SK-N-SH (cell line): ENCODE data around the gene TNFRSF4. TPM values are rescaled to one million over a fixed set of nuclear protein-coding genes. Genes with fewer than 3 reads are reported as not detected.

Experiments used
- CTCF ChIA-PET: fragments of 300-600, 350-600 bp; formaldehyde crosslinking; extraction: SDS; loops from one replicate; lab custom pipeline; 2021; lab: Yijun Ruan, JAX
- POLR2A ChIA-PET: fragments of 350-600 bp; sonication (Branson Sonifier 250); formaldehyde crosslinking; extraction: SDS; loops from one replicate; lab custom pipeline; 2020; ENCODE audit warnings: antibody characterized with exemption, inconsistent platforms; lab: Yijun Ruan, JAX
- DNase-seq: peaks from one replicate; pipeline ENCODE4 v3.0.0; 2012
- H2AFZ ChIP-seq: fragments of 200-600 bp; sonication (generic); 2 replicates; pipeline ENCODE4 v1.8.1; 2016; ENCODE audit warnings: antibody characterized with exemption, mild to moderate bottlenecking, low read depth
- H3F3A ChIP-seq: fragments of 200-600 bp; sonication (generic); replicated peaks from 2 replicates; pipeline ENCODE3; 2016; ENCODE audit warnings: antibody characterized with exemption, mild to moderate bottlenecking; ENCODE audit not compliant: insufficient read depth
- H3K27ac ChIP-seq, 2 experiments: fragments of 200-500 bp in 1 of 2; fragments of 200-600 bp in 1 of 2; sonication (Bioruptor generic) in 1 of 2; sonication (generic), shearing (Covaris generic) in 1 of 2; 2 replicates each; pipeline versions ENCODE4 v1.5.1 to v1.6.1; 2014 to 2016; ENCODE audit warnings: low read depth in 2 of 2, inconsistent platforms in 1 of 2, low read length in 1 of 2, mild to moderate bottlenecking in 1 of 2, mixed read lengths in 1 of 2
- H3K27me3 ChIP-seq: fragments of 200-600 bp; sonication (generic), shearing (Covaris generic); 2 replicates; pipeline ENCODE4 v1.6.1; 2016; ENCODE audit warnings: mixed run types; ENCODE audit not compliant: insufficient read depth
- H3K36me3 ChIP-seq, 2 experiments: fragments of 200-500 bp in 1 of 2; fragments of 200-600 bp in 1 of 2; sonication (Bioruptor generic) in 1 of 2; sonication (generic) in 1 of 2; replicated peaks in 1 of 2; 2 replicates each; pipeline versions ENCODE3 to v1.5.1; 2014 to 2016; ENCODE audit warnings: low read length in 1 of 2, mild to moderate bottlenecking in 1 of 2; ENCODE audit not compliant: insufficient read depth in 2 of 2, control insufficient read depth in 1 of 2
- H3K4me1 ChIP-seq, 2 experiments: fragments of 200-500 bp in 1 of 2; fragments of 200-600 bp in 1 of 2; sonication (Bioruptor generic) in 1 of 2; sonication (generic), shearing (Covaris generic) in 1 of 2; 2 replicates each; pipeline versions ENCODE4 v1.5.1 to v1.6.1; 2014 to 2016; ENCODE audit warnings: low read depth in 1 of 2, low read length in 1 of 2, mixed run types in 1 of 2; ENCODE audit not compliant: insufficient read depth in 2 of 2, control insufficient read depth in 1 of 2
- H3K4me2 ChIP-seq: fragments of 200-600 bp; sonication (generic), shearing (Covaris generic); 2 replicates; pipeline ENCODE4 v1.6.1; 2017; ENCODE audit warnings: mixed run types
- H3K4me3 ChIP-seq, 2 experiments: fragments of 200-500 bp in 1 of 2; fragments of 200-600 bp in 1 of 2; sonication (Bioruptor generic) in 1 of 2; sonication (generic), shearing (Covaris generic) in 1 of 2; 2 replicates each; pipeline versions ENCODE4 v1.5.1 to v1.8.1; 2014 to 2016; ENCODE audit warnings: low read depth in 2 of 2, inconsistent platforms in 1 of 2, low read length in 1 of 2, mild to moderate bottlenecking in 1 of 2, mixed read lengths in 1 of 2, moderate library complexity in 1 of 2
- H3K79me2 ChIP-seq: fragments of 200-600 bp; sonication (generic); 2 replicates; pipeline ENCODE4 v1.8.1; 2017; ENCODE audit warnings: mild to moderate bottlenecking; ENCODE audit not compliant: insufficient read depth
- H3K9ac ChIP-seq: fragments of 200-600 bp; sonication (generic); 2 replicates; pipeline ENCODE4 v1.6.1; 2017; ENCODE audit warnings: mixed run types
- H3K9me2 ChIP-seq: fragments of 200-600 bp; sonication (generic); 2 replicates; pipeline ENCODE4 v1.6.1; 2017; ENCODE audit warnings: mixed run types
- H3K9me3 ChIP-seq: fragments of 200-600 bp; sonication (generic); 2 replicates; pipeline ENCODE4 v1.6.1; 2017; ENCODE audit warnings: mixed run types, mild to moderate bottlenecking, moderate library complexity
- H4K20me1 ChIP-seq: fragments of 200-600 bp; sonication (generic); 2 replicates; pipeline ENCODE4 v1.6.1; 2017; ENCODE audit warnings: mild to moderate bottlenecking, mixed run types; ENCODE audit not compliant: insufficient read depth
- FOSL2 ChIP-seq: IDR thresholded peaks from 2 replicates; pipeline ENCODE4 v1.4.0; 2012; ENCODE audit warnings: low read depth, mild to moderate bottlenecking, moderate library complexity, borderline replicate concordance
- GABPA ChIP-seq: IDR thresholded peaks from 2 replicates; pipeline ENCODE4 v1.4.0; 2012; ENCODE audit warnings: low read depth, mild to moderate bottlenecking
- JUND ChIP-seq: IDR thresholded peaks from 2 replicates; pipeline ENCODE4 v1.4.0; 2012
- MAX ChIP-seq: IDR thresholded peaks from 2 replicates; pipeline ENCODE4 v1.4.0; 2012; ENCODE audit warnings: low read depth
- NFIC ChIP-seq: IDR thresholded peaks from 2 replicates; pipeline ENCODE4 v1.4.0; 2012; ENCODE audit warnings: borderline replicate concordance
- NRF1 ChIP-seq: IDR thresholded peaks from 2 replicates; pipeline ENCODE4 v1.6.1; 2012; ENCODE audit warnings: low read depth, mild to moderate bottlenecking, low read length
- PBX3 ChIP-seq: IDR thresholded peaks from 2 replicates; pipeline ENCODE4; 2012
- RAD21 ChIP-seq: IDR thresholded peaks from 2 replicates; pipeline ENCODE4 v1.6.1; 2012; ENCODE audit warnings: mild to moderate bottlenecking, low read length
- RXRA ChIP-seq: IDR thresholded peaks from 2 replicates; pipeline ENCODE4 v1.4.0; 2012; ENCODE audit warnings: low read depth, mild to moderate bottlenecking, borderline replicate concordance
- TCF12 ChIP-seq: IDR thresholded peaks from 2 replicates; pipeline ENCODE4 v1.4.0; 2012
- WGBS: methylation state at CpG from one replicate; pipeline ENCODE4 v1.1.6; 2017; ENCODE audit warnings: low lambda C conversion rate; 5-methylcytosine and 5-hydroxymethylcytosine counted together
- polyA plus RNA-seq, 3 experiments: library from polyadenylated mRNA; depleted of rRNA; stranded (reverse); fragments of >200 nt; gene quantifications; 2 replicates each; pipeline ENCODE4 v1.2.3, GENCODE V29; 2012
- TF ChIP-seq, protein P1 (sequence below): fragments of 200-600 bp; sonication (generic); IDR thresholded peaks from 2 replicates; pipeline ENCODE4 v1.6.1; 2017; ENCODE audit warnings: antibody characterized with exemption, mild to moderate bottlenecking, moderate library complexity

The TNFRSF4 gene
- polyA plus RNA-seq, 1 of the 3 experiments (the other 2 are of a cell fraction), result not detected

DNA sequence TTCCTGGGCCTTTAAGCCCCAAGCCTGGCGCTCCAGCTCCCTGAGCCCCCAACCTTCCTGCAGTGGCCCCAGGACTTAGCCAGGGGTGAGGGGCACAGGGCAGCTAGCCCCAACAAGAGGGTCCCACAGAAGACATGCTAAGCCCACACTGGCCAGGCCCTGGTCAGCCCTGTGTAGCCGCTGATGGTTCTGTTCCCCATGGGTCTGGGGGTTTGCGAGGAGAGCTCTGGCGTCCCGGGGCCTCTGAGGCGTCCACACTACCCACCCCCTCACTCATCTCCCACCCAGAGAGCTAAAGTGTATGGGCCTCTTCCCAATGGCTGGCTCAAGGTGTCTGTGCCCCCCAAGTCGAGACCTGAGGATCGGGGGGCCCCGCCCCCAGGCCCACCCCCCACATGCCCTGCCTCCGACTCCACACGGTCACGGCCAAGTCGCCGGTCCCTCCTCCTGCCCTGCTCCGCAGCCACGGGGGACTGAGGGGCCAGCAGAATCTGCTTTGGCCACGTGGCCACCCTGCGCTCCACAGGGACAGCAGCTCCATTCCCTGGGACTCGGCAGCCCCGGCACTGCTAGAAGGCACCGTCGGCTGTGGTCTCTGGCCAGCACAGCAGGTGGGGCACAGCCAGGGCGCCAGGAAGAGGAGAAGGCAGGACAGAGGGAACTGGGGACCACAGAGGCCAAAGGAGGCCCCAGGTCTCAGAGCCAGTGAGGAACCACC, 15.4 kb downstream of the TNFRSF4 start:
- peak; percentile 46 for DNase-seq

DNA sequence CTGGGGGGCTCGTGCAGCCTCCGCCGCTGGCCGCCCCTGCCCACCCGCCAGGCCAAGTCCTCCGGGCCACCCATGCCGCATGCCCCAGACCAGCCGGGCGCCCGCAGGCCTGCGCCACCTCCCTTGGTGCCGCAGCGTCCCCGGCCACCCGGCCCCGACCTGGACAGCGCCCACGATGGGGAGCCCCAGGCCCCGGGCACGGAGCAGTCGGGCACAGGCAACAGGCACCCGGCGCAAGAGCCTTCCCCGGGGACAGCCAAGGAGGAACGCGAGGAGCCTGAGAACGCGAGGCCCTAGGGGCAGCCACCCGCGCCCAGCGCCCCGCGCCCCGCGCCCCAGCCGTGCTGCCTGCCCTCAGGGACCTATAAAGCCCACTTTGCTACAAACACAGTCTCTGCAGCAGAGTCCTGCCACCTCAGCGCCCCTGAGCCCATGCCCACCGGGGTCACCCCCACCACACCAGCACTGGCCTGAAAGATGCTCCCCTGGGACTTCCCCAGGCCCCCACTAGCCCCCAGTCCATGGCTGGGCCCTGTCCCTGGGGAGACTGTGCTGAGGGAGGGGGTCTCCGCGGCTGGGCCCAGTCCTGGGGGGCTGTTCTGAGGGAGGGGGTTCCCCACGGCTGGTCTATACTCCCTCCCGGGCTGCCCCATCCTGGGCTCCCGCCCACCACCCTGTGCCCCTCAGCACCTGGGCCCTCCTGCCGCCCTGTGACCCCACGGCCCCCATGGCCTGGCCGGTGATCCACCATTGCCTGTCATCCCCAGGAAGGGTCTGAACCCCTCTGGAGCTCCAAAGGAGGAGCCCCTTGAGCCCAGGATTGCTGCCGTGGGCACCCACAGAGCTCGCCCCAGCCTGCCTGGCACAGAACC, 16.2 kb downstream of the TNFRSF4 start:
- no peak overlapping the region for H3K9ac ChIP-seq
- no peaks in the 10 kb centered on the region for H3K27me3 ChIP-seq
- ChIA-PET CTCF (interaction anchor here (2.2 kb wide), 1 partner anchor 75 kb away, joined by 5 read pairs; no protein-coding TSS in a partner anchor), POLR2A (no interaction called here)
- H3F3A ChIP-seq, result no peaks in the 10 kb centered on the region
- H3K4me1 ChIP-seq, result no peaks in the 10 kb centered on the region
- peak; percentile 39 for DNase-seq
- TF ChIP-seq RXRA, result no peak
- TF ChIP-seq NFIC, result no peak
- no peak for TF ChIP-seq TCF12
- TF ChIP-seq, protein P1, sequence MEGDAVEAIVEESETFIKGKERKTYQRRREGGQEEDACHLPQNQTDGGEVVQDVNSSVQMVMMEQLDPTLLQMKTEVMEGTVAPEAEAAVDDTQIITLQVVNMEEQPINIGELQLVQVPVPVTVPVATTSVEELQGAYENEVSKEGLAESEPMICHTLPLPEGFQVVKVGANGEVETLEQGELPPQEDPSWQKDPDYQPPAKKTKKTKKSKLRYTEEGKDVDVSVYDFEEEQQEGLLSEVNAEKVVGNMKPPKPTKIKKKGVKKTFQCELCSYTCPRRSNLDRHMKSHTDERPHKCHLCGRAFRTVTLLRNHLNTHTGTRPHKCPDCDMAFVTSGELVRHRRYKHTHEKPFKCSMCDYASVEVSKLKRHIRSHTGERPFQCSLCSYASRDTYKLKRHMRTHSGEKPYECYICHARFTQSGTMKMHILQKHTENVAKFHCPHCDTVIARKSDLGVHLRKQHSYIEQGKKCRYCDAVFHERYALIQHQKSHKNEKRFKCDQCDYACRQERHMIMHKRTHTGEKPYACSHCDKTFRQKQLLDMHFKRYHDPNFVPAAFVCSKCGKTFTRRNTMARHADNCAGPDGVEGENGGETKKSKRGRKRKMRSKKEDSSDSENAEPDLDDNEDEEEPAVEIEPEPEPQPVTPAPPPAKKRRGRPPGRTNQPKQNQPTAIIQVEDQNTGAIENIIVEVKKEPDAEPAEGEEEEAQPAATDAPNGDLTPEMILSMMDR, result no peak
- H2AFZ ChIP-seq, result no peak overlapping the region
- no peak overlapping the region for H3K4me3 ChIP-seq
- H3K27ac ChIP-seq, result no peak overlapping the region
- H3K79me2 ChIP-seq, result no peaks in the 10 kb centered on the region
- H3K4me2 ChIP-seq, result no peak overlapping the region
- H3K9me3 ChIP-seq, result no peaks in the 10 kb centered on the region
- no peaks in the 10 kb centered on the region for H3K36me3 ChIP-seq
- H3K9me2 ChIP-seq, result no peaks in the 10 kb centered on the region
- 40% methylated on average over 6 of the region's 48 CpGs for WGBS
- H4K20me1 ChIP-seq, result no peaks in the 10 kb centered on the region

More for the DNA sequence above, 15.4 kb downstream of the TNFRSF4 start:
- no peaks in the 10 kb centered on the region for H3K9me2 ChIP-seq
- H3K4me2 ChIP-seq, result no peak overlapping the region
- no peak overlapping the region for H2AFZ ChIP-seq
- H3K4me3 ChIP-seq, result no peak overlapping the region
- no peaks in the 10 kb centered on the region for H3K27me3 ChIP-seq
- no peaks in the 10 kb centered on the region for H3K9me3 ChIP-seq
- H3K9ac ChIP-seq, result no peak overlapping the region
- H3K36me3 ChIP-seq, result no peaks in the 10 kb centered on the region
- no peaks in the 10 kb centered on the region for H3F3A ChIP-seq
- TF ChIP-seq PBX3 (no peak), GABPA (no peak), FOSL2 (no peak), RAD21 (no peak), NRF1 (no peak), MAX (no peak), JUND (no peak), NFIC (no peak)
- H4K20me1 ChIP-seq, result no peaks in the 10 kb centered on the region
- H3K4me1 ChIP-seq, result no peaks in the 10 kb centered on the region; a peak in 1 of 4 replicates
- POLR2A ChIA-PET, result no interaction called here
- no peak overlapping the region for H3K27ac ChIP-seq
- no peaks in the 10 kb centered on the region for H3K79me2 ChIP-seq
- CTCF ChIA-PET, result interaction anchor here (2.2 kb wide), 1 partner anchor 76 kb away, joined by 5 read pairs; no protein-coding TSS in a partner anchor
- WGBS, result 60% methylated on average over 3 of the region's 23 CpGs
